ENCODE results near the gene CPSF4L.

DNA sequence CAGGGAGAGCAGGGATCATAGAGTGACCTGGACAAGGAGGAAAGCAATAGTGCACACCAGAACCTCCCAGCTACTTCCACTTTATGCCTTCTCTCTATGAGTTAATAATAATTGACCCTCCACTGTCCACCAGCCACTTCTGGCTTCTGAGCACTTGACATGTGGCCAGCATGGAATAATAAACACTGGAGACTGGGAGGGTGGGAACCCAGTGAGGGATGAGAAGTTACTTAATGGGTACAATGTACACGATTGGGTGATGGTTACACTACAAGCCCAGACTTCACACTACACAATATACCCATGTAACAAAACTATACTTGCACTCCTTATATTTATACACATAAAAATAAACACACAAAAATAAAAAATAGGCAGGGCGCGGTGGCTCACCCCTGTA lies 38.7 kb upstream of the CPSF4L start:
- TF ChIP-seq, protein P1, sequence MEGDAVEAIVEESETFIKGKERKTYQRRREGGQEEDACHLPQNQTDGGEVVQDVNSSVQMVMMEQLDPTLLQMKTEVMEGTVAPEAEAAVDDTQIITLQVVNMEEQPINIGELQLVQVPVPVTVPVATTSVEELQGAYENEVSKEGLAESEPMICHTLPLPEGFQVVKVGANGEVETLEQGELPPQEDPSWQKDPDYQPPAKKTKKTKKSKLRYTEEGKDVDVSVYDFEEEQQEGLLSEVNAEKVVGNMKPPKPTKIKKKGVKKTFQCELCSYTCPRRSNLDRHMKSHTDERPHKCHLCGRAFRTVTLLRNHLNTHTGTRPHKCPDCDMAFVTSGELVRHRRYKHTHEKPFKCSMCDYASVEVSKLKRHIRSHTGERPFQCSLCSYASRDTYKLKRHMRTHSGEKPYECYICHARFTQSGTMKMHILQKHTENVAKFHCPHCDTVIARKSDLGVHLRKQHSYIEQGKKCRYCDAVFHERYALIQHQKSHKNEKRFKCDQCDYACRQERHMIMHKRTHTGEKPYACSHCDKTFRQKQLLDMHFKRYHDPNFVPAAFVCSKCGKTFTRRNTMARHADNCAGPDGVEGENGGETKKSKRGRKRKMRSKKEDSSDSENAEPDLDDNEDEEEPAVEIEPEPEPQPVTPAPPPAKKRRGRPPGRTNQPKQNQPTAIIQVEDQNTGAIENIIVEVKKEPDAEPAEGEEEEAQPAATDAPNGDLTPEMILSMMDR (IDR thresholded peaks at IDR 0.05; ENCODE audit: low read length): no peak
- TF ChIP-seq EZH2 (optimal IDR thresholded peaks at IDR 0.05; ENCODE audit: low read depth, low read length): no peak
- no peak for TF ChIP-seq EZH2phosphoT487 (IDR thresholded peaks at IDR 0.05; ENCODE audit: low read length)

Data from MM.1S (cell line).